AG04450 (cell line): Measurements from ENCODE around the gene KRT86. TPM values are rescaled to one million over a fixed set of nuclear protein-coding genes. Genes with fewer than 3 reads are reported as not detected.
"Not testable (repeated sequence)": the region's sequence is repeated elsewhere in the genome, so short reads cannot be mapped to it uniquely, and the experiment has no call there.

ENCODE experiments used
- CTCF ChIA-PET: fragments of 300-600, 350-600 bp; formaldehyde crosslinking; extraction: SDS; loops from one replicate; lab custom pipeline; 2022; ENCODE audit warnings: antibody characterized with exemption, inconsistent platforms; lab: Charles Lee
- POLR2A ChIA-PET: fragments of 350-600 bp; formaldehyde crosslinking; extraction: SDS; loops from one replicate; lab custom pipeline; 2021; ENCODE audit warnings: antibody characterized with exemption, inconsistent platforms; lab: Yijun Ruan, JAX
- DNase-seq: peaks from one replicate; pipeline ENCODE4 v3.0.0-alpha.2; 2011; ENCODE audit warnings: low read depth, low spot score
- H3K27ac ChIP-seq: one replicate; pipeline ENCODE4 v1.5.1; 2012; ENCODE audit warnings: low read depth, low read length, control low read depth
- H3K27me3 ChIP-seq: one replicate; pipeline ENCODE4 v1.6.0; 2012; ENCODE audit warnings: low read length; ENCODE audit not compliant: control insufficient read depth, insufficient read depth
- H3K4me3 ChIP-seq: 2 replicates; pipeline ENCODE4 v1.5.1; 2011; ENCODE audit warnings: mild to moderate bottlenecking, low read depth, low read length, control low read depth
- H3K9me3 ChIP-seq: 2 replicates; pipeline ENCODE4 v1.5.1; 2012; ENCODE audit warnings: low read length; ENCODE audit not compliant: control insufficient read depth, insufficient read depth
- CTCF ChIP-seq: IDR thresholded peaks from 2 replicates; pipeline ENCODE4 v1.5.1; 2011; ENCODE audit warnings: low read depth, low read length, control low read depth, inconsistent platforms
- polyA plus RNA-seq: library from polyadenylated mRNA; depleted of rRNA; stranded (reverse); fragments of >200 nt; gene quantifications from 2 replicates; pipeline ENCODE4 v1.2.3, GENCODE V29; 2011

KRT86 gene
- polyA plus RNA-seq, 1 experiment = 0.04 TPM

GRCh38 chr12:52238916-52239646, 35.4 kb upstream of the KRT86 start:
- DNase-seq = no peak
- Histone ChIP-seq H3K27me3 (no peaks in the 10 kb centered on the region), H3K4me3 (no peak overlapping the region), H3K27ac (no peak overlapping the region), H3K9me3 (no peaks in the 10 kb centered on the region)
- no peak for TF ChIP-seq CTCF
- CTCF ChIA-PET = interaction anchor here (3.5 kb wide), 1 partner anchor 40 kb away, joined by 19 read pairs; no protein-coding TSS in a partner anchor
- POLR2A ChIA-PET = no interaction called here

- POLR2A ChIA-PET = no interaction called here
- CTCF ChIA-PET = interaction anchor here (3.5 kb wide), 1 partner anchor 39 kb away, joined by 19 read pairs; no protein-coding TSS in a partner anchor
- TF ChIP-seq CTCF = no peak
- no peak overlapping the region for H3K27ac ChIP-seq
- H3K4me3 ChIP-seq = no peak overlapping the region
- H3K27me3 ChIP-seq = no peaks in the 10 kb centered on the region
- H3K9me3 ChIP-seq = no peaks in the 10 kb centered on the region
- DNase-seq = no peak
These were observed 34.7 kb upstream of the KRT86 start for GRCh38 chr12:52239767-52240166.

- POLR2A ChIA-PET, DNase-seq, CTCF ChIA-PET: not testable (repeated sequence)
These were observed 34.2 kb upstream of the KRT86 start for GRCh38 chr12:52240247-52240646.

GRCh38 chr12:52241205-52241842, 33.1 kb upstream of the KRT86 start:
- ChIA-PET CTCF (interaction anchor here (1.0 kb wide), 1 partner anchor 37 kb away, joined by 4 read pairs; no protein-coding TSS in a partner anchor), POLR2A (no interaction called here)
- no peaks in the 10 kb centered on the region for H3K27me3 ChIP-seq
- no peak overlapping the region for H3K4me3 ChIP-seq
- no peaks in the 10 kb centered on the region for H3K9me3 ChIP-seq
- no peak for DNase-seq
- no peak overlapping the region for H3K27ac ChIP-seq
- TF ChIP-seq CTCF = no peak

More at GRCh38 chr12:52240247-52240646, 34.2 kb upstream of the KRT86 start:
- not testable (repeated sequence) for H3K27ac ChIP-seq, H3K9me3 ChIP-seq, H3K4me3 ChIP-seq, H3K27me3 ChIP-seq

- CTCF ChIA-PET = interaction anchor here (4.9 kb wide), 1 partner anchor 37 kb away, joined by 42 read pairs; no protein-coding TSS in a partner anchor
- Histone ChIP-seq H3K4me3 (no peak overlapping the region), H3K27me3 (no peaks in the 10 kb centered on the region), H3K27ac (no peak overlapping the region), H3K9me3 (no peaks in the 10 kb centered on the region)
- no peak for TF ChIP-seq CTCF
- POLR2A ChIA-PET = interaction anchor here (2.0 kb wide), 1 partner anchor 16 kb away, joined by 7 read pairs; no protein-coding TSS in a partner anchor
- no peak for DNase-seq
These were observed 31.8 kb upstream of the KRT86 start for GRCh38 chr12:52242442-52243258.
